HG03280 (cell line): ENCODE results near the gene NKAIN4.

Experiments
- ATAC-seq: cut with Tn5 transposase; IDR thresholded peaks from one replicate; pipeline ENCODE4 v1.9.1; 2021; ENCODE audit warnings: mild to moderate bottlenecking, moderate library complexity; ENCODE audit not compliant: unreplicated experiment

Gene NKAIN4

GRCh38 chr20:63220696-63221399, 33.4 kb downstream of the NKAIN4 start:
- ATAC-seq: no peak

GRCh38 chr20:63219866-63220521, 34.3 kb downstream of the NKAIN4 start:
- ATAC-seq: no peak

- no peak for ATAC-seq
Measured at GRCh38 chr20:63219447-63219821, 34.8 kb downstream of the NKAIN4 start.

- no peak for ATAC-seq
Measured at GRCh38 chr20:63218701-63219446, 35.4 kb downstream of the NKAIN4 start.

GRCh38 chr20:63217706-63218105, 36.6 kb downstream of the NKAIN4 start:
- ATAC-seq: no peak

GRCh38 chr20:63216849-63217471, 37.3 kb downstream of the NKAIN4 start:
- ATAC-seq: no peak

GRCh38 chr20:63216041-63216848, 38.0 kb downstream of the NKAIN4 start, which contains the start of gene YTHDF1:
Gene YTHDF1, minus strand, starts transcription at chr20:63216131. Its CDS starts 239 bp downstream, at chr20:63215892.
- peak; percentile 88 for ATAC-seq

GRCh38 chr20:63215101-63216040, 38.9 kb downstream of the NKAIN4 start:
- ATAC-seq: no peak

GRCh38 chr20:63214514-63214913, 39.7 kb downstream of the NKAIN4 start:
- no peak for ATAC-seq

GRCh38 chr20:63212792-63213191, 41.5 kb downstream of the NKAIN4 start:
- ATAC-seq: no peak

- no peak for ATAC-seq
Measured at GRCh38 chr20:63212393-63212730, 41.9 kb downstream of the NKAIN4 start.

- ATAC-seq: no peak
Measured at GRCh38 chr20:63210011-63210605, 44.2 kb downstream of the NKAIN4 start.

GRCh38 chr20:63208346-63208909, 45.8 kb downstream of the NKAIN4 start:
- no peak for ATAC-seq

GRCh38 chr20:63206878-63207277, 47.4 kb downstream of the NKAIN4 start:
- ATAC-seq: no peak

GRCh38 chr20:63205896-63206295, 48.4 kb downstream of the NKAIN4 start:
- no peak for ATAC-seq

- no peak for ATAC-seq
Measured at GRCh38 chr20:63204362-63204761, 49.9 kb downstream of the NKAIN4 start.

- no peak for ATAC-seq
Measured at GRCh38 chr20:63202811-63203526, 51.3 kb downstream of the NKAIN4 start.

- no peak for ATAC-seq
Measured at GRCh38 chr20:63202021-63202420, 52.2 kb downstream of the NKAIN4 start.
